ENCODE measurements around the gene NOP56.

Gene NOP56

GRCh38 chr20:2698912-2699311 is 46.5 kb downstream of the NOP56 start:
- no peak overlapping the region for H2AFZ ChIP-seq (ENCODE audit: low read length)
- H3K27me3 ChIP-seq (ENCODE audit: insufficient read depth, low read length, poor library complexity, severe bottlenecking): peaks cover 3% of the 10 kb centered on the region

GRCh38 chr20:2699775-2700413 is 47.5 kb downstream of the NOP56 start:
- no peaks in the 10 kb centered on the region for H3K36me3 ChIP-seq (ENCODE audit: insufficient read depth, low read length)
- H3F3A ChIP-seq (ENCODE audit: low read depth): no peaks in the 10 kb centered on the region
- no peaks in the 10 kb centered on the region for H4K20me1 ChIP-seq (ENCODE audit: insufficient read depth, low read length, poor library complexity, severe bottlenecking)
- no peak overlapping the region for H3K9ac ChIP-seq (ENCODE audit: low read depth, low read length, poor library complexity, severe bottlenecking)
- TF ChIP-seq CTCF (conservative IDR thresholded peaks at IDR 0.05; ENCODE audit: low read length) (no peak), EZH2phosphoT487 (IDR thresholded peaks at IDR 0.05; ENCODE audit: borderline replicate concordance) (no peak)
- no peaks in the 10 kb centered on the region for H3K79me2 ChIP-seq (ENCODE audit: insufficient read depth, low read length)
- H3K4me1 ChIP-seq (ENCODE audit: insufficient read depth, low read length, poor library complexity, severe bottlenecking): no peaks in the 10 kb centered on the region
- no peak overlapping the region for H2AFZ ChIP-seq (ENCODE audit: low read length)
- H3K27me3 ChIP-seq (ENCODE audit: insufficient read depth, low read length, poor library complexity, severe bottlenecking): no peaks in the 10 kb centered on the region
- H3K4me2 ChIP-seq (ENCODE audit: low read depth, low read length, poor library complexity, severe bottlenecking): no peak overlapping the region
- no peaks in the 10 kb centered on the region for H3K9me3 ChIP-seq (ENCODE audit: insufficient read depth, low read depth, low read length)
- no peaks in the 10 kb centered on the region for H3K9me2 ChIP-seq (replicated peaks; ENCODE audit: low read depth, low read length)
- H3K4me3 ChIP-seq (ENCODE audit: low read length, poor library complexity, severe bottlenecking): no peak overlapping the region

More at GRCh38 chr20:2698912-2699311, 46.5 kb downstream of the NOP56 start:
- Histone ChIP-seq H3K4me1 (ENCODE audit: insufficient read depth, low read length, poor library complexity, severe bottlenecking) (peaks cover 4% of the 10 kb centered on the region), H4K20me1 (ENCODE audit: insufficient read depth, low read length, poor library complexity, severe bottlenecking) (no peaks in the 10 kb centered on the region), H3K4me2 (ENCODE audit: low read depth, low read length, poor library complexity, severe bottlenecking) (no peak overlapping the region), H3K36me3 (ENCODE audit: insufficient read depth, low read length) (no peaks in the 10 kb centered on the region), H3K9ac (ENCODE audit: low read depth, low read length, poor library complexity, severe bottlenecking) (no peak overlapping the region), H3F3A (ENCODE audit: low read depth) (no peaks in the 10 kb centered on the region), H3K4me3 (ENCODE audit: low read length, poor library complexity, severe bottlenecking) (no peak overlapping the region), H3K9me3 (ENCODE audit: insufficient read depth, low read depth, low read length) (no peaks in the 10 kb centered on the region), H3K79me2 (ENCODE audit: insufficient read depth, low read length) (no peaks in the 10 kb centered on the region), H3K9me2 (replicated peaks; ENCODE audit: low read depth, low read length) (no peaks in the 10 kb centered on the region)
- TF ChIP-seq EZH2phosphoT487 (IDR thresholded peaks at IDR 0.05; ENCODE audit: borderline replicate concordance) (no peak), CTCF (conservative IDR thresholded peaks at IDR 0.05; ENCODE audit: low read length) (no peak)

GRCh38 chr20:2700913-2701620 is 48.6 kb downstream of the NOP56 start:
- H4K20me1 ChIP-seq (ENCODE audit: insufficient read depth, low read length, poor library complexity, severe bottlenecking): no peaks in the 10 kb centered on the region
- H3K9ac ChIP-seq (ENCODE audit: low read depth, low read length, poor library complexity, severe bottlenecking): no peak overlapping the region
- H3K9me3 ChIP-seq (ENCODE audit: insufficient read depth, low read depth, low read length): no peaks in the 10 kb centered on the region
- no peaks in the 10 kb centered on the region for H3F3A ChIP-seq (ENCODE audit: low read depth)
- no peak overlapping the region for H3K4me2 ChIP-seq (ENCODE audit: low read depth, low read length, poor library complexity, severe bottlenecking)
- no peaks in the 10 kb centered on the region for H3K9me2 ChIP-seq (replicated peaks; ENCODE audit: low read depth, low read length)
- H3K36me3 ChIP-seq (ENCODE audit: insufficient read depth, low read length): no peaks in the 10 kb centered on the region
- H3K4me1 ChIP-seq (ENCODE audit: insufficient read depth, low read length, poor library complexity, severe bottlenecking): no peaks in the 10 kb centered on the region
- H3K79me2 ChIP-seq (ENCODE audit: insufficient read depth, low read length): no peaks in the 10 kb centered on the region
- H2AFZ ChIP-seq (ENCODE audit: low read length): no peak overlapping the region
- no peaks in the 10 kb centered on the region for H3K27me3 ChIP-seq (ENCODE audit: insufficient read depth, low read length, poor library complexity, severe bottlenecking)
- TF ChIP-seq EZH2phosphoT487 (IDR thresholded peaks at IDR 0.05; ENCODE audit: borderline replicate concordance) (no peak), CTCF (conservative IDR thresholded peaks at IDR 0.05; ENCODE audit: low read length) (no peak)
- no peak overlapping the region for H3K4me3 ChIP-seq (ENCODE audit: low read length, poor library complexity, severe bottlenecking)
